ENCODE data around the gene IER5L. TPM values are rescaled to one million over a fixed set of nuclear protein-coding genes. Genes with fewer than 3 reads are reported as not detected.

IER5L gene
- total and polyA plus RNA-seq, 9 of the 15 experiments (the other 6 are each of a cell fraction or from before 2014, with no cell fraction given): 0.14 to 11.9 (median 0.52) TPM

DNA sequence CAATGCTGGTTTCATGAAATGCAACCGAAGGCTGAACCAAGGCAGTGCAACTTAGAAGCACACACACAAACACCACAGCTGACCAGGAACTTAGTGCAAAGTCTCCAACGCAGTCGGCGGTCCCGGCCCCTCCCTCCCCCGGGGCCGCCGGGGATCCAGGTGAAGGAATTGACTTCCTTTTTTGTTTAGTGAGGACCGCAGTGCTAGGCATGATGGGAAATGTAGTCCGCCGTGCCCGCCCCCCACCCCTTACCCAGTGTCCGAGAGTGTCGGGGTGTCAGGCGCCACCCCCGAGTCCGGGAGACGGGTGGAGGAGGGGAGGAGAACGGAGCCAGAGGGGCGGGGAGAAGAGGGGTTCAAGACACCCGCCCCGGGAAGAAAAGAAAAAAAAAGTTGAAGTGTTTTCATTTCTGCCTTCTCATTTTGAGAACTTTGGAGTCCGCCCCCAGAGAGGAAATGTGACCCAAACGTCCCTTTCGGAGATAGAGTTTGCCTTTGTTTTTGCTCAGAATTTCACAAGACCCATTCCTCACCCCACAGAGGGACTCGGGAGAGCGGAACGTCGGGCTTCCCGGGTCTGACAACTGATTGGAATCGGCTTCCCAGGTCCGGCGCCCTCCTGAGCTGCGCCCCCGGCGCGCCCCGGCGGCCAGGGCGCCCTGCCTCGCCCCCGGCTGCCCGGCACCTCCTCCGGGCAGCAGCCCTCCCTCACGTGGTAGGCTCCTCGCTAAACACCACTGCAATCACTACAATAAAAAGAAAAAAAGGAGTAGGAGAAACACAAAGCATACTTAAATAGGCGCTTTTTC is 2.0 kb downstream of the IER5L start (continued):
- TF ChIP-seq HMGXB4 (CRISPR knock-in tag; IDR thresholded peaks at IDR 0.05) (0 out of 2 replicates have a peak, but pooled peaks have one; percentile 15), RBM39 (optimal IDR thresholded peaks at IDR 0.05; ENCODE audit: low read depth, low read length) (peak; percentile 31), OTX1 (CRISPR knock-in tag; IDR thresholded peaks at IDR 0.05) (no peak), ELF1 (tag; IDR thresholded peaks at IDR 0.05) (peak; percentile 79), BCOR (IDR thresholded peaks at IDR 0.05) (peak; percentile 36; the same call in 1 of the 2 replicates), ZNF121 (CRISPR knock-in tag; conservative IDR thresholded peaks at IDR 0.05) (no peak), FOXO4 (CRISPR knock-in tag; IDR thresholded peaks at IDR 0.05) (no peak), NR4A1 (CRISPR knock-in tag; IDR thresholded peaks at IDR 0.05) (no peak), NR4A1 (tag; IDR thresholded peaks at IDR 0.05) (no peak), PRMT5 (CRISPR knock-in tag; IDR thresholded peaks at IDR 0.05) (no peak), LARP7 (IDR thresholded peaks at IDR 0.05) (no peak), HDAC1 (IDR thresholded peaks at IDR 0.05) (peak in 1 of 2 experiments; percentile 25; a peak in 2 of 4 replicates), SAFB (IDR thresholded peaks at IDR 0.05; ENCODE audit: borderline replicate concordance, low read depth, low read length) (no peak), RNF219 (CRISPR knock-in tag; IDR thresholded peaks at IDR 0.05) (no peak), BRD9 (IDR thresholded peaks at IDR 0.05; ENCODE audit: low read depth, partially characterized antibody) (no peak), TAL1 (IDR thresholded peaks at IDR 0.05) (no peak), CBX8 (IDR thresholded peaks at IDR 0.05; ENCODE audit: borderline replicate concordance, extremely low read depth, low read depth, low read length, poor library complexity, severe bottlenecking) (no peak)
- TF ChIP-seq, protein P1, sequence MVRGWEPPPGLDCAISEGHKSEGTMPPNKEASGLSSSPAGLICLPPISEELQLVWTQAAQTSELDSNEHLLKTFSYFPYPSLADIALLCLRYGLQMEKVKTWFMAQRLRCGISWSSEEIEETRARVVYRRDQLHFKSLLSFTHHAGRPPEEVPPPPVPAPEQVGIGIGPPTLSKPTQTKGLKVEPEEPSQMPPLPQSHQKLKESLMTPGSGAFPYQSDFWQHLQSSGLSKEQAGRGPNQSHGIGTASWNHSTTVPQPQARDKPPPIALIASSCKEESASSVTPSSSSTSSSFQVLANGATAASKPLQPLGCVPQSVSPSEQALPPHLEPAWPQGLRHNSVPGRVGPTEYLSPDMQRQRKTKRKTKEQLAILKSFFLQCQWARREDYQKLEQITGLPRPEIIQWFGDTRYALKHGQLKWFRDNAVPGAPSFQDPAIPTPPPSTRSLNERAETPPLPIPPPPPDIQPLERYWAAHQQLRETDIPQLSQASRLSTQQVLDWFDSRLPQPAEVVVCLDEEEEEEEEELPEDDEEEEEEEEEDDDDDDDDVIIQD (CRISPR knock-in tag; IDR thresholded peaks at IDR 0.05): no peak
- TF ChIP-seq, protein P2, sequence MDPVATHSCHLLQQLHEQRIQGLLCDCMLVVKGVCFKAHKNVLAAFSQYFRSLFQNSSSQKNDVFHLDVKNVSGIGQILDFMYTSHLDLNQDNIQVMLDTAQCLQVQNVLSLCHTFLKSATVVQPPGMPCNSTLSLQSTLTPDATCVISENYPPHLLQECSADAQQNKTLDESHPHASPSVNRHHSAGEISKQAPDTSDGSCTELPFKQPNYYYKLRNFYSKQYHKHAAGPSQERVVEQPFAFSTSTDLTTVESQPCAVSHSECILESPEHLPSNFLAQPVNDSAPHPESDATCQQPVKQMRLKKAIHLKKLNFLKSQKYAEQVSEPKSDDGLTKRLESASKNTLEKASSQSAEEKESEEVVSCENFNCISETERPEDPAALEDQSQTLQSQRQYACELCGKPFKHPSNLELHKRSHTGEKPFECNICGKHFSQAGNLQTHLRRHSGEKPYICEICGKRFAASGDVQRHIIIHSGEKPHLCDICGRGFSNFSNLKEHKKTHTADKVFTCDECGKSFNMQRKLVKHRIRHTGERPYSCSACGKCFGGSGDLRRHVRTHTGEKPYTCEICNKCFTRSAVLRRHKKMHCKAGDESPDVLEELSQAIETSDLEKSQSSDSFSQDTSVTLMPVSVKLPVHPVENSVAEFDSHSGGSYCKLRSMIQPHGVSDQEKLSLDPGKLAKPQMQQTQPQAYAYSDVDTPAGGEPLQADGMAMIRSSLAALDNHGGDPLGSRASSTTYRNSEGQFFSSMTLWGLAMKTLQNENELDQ (CRISPR knock-in tag; IDR thresholded peaks at IDR 0.05; ENCODE audit: borderline replicate concordance): no peak

Data from K562 (cell line).